ENCODE data around the gene ZNF768.
"Not testable (repeated sequence)": the region's sequence is repeated elsewhere in the genome, so short reads cannot be mapped to it uniquely, and the experiment has no call there.

Gene ZNF768

DNA sequence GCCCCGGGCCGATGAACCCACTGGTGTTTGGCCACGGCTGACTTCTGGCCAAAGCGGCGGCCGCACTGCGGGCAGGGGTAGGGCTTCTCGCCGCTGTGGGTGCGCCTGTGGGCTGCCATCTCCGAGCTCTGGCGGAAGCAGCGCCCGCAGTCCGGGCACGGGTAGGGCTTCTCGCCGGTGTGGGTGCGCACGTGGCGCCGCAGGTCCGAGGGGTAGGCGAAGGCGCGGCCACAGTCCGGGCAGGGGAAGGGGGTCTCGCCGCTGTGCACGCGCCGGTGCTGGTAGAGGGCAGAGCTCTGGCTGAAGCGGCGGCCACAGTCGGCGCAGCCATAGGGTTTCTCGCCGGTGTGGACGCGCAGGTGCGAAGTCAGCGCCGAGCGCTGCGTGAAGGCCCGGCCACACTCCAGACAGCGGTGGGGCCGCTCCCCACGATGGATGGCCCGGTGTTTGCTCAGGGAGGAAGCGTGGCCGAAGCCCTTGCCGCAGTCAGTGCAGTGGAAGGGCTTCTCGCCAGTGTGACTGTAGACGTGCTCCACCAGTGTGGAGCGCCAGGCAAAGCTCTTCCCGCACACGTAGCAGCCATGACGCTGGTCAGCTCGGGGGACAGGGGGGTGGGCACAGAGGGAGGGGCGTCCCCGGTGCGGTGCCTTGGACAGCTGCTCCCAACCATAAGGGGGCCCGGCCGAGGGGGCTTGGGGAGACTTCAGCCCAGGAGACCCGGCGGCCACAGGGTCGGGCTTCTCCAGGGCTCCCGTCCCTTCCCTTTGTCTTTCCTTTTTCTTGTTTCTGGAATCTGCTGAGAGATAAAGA is 29.2 kb upstream of the ZNF768 start:
- DNase-seq (ENCODE audit: low read depth in 3 of 3): no peak

DNA sequence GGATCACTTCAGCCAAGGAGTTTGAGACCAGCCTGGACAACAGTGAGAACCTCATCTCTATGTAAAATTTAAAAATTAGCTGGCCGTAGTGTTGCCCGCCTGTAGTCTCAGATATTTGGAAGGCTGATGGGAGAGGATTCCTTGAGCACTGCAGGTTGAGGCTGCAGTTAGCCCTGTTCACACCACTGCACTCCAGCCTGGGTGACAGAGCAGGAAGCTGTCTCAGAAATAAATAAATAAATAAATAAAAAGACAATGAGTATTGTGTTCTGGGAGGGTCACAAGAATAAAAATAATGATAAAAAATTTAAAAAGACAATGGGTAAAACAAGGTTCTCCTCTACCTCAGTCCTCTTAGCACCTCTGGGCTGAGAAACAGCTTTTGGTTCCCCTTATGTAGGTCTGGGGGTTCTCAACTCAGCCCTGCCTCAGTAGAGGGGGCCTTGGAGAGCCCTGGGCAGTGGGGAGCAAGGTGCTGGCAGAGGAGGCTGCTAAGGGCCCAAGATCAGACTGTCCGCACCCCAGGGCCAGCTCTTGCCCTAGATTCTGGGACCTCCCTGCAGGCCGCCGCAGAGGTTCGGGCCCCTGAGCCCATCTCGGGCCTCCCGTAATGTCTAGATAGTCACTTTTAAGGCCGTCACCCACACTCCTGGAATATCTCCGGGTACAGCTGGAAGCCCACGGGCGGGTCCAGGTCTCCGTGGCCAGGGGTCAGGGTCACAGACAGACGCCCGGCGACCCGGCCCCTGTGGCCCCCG is 28.4 kb upstream of the ZNF768 start:
- no peak for DNase-seq (ENCODE audit: low read depth in 3 of 3)

DNA sequence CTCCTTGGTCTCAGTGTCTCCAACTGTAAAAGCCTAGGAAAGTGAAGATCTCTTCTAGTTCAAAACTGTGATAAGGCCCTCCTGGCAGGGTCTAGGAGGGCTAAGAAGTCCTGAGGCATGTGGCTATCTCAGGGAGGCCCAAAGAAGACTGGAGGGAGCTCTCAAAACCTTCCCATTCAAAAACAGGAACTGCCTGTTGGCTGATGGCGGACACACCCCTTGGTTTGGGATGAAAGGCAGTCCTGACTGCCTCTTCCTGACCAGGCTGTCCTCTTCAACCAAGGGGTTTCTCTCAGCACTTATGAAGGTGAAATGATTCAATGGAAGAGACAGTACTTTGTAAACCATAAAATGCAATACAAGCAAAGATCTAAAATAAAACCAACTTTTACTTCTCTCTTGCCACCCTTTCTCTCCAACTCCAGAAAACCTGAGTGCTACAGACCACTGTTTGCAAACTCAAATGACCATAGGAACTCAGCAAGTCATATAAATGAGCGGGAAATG is 27.1 kb upstream of the ZNF768 start:
- no peak for DNase-seq (ENCODE audit: low read depth in 3 of 3)

DNA sequence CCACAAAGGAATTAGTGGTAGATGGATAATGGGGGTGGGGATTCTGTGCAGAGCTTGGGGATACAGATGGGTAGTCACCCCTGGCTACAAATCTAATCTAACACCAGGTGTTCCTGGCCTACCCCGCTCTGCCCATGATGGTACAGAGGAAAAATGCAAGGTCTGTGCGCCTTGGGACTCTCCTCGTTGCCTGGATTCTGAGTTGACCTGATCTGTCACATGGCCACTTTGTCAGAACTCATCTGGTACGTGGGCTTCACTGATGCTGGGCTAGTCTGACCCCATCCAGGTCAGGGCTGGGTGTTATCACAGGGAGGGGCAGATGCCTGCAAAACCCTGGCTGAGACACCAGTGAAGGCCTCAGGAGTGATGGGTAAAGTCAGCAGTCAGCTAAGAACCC is 26.6 kb upstream of the ZNF768 start:
- DNase-seq (ENCODE audit: low read depth in 3 of 3): no peak

DNA sequence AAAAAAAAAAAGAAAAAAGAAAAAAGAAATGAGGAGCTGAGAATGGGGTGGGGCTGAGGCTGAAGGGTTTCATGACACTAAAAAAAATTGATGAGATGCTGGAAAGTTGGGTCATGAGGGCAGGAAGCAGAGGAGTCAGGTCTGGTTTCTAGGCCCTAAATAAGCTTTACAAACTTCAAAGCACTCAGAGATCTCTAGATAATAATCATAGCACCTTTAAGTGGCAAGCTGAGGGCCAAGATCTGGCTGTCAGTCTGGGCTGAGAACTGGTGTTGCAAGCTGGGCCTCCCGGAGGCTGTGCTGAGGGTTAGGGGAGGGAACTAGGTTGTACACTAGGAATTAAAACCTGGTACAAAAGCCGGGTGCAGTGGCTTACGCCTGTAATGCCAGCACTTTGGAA is 25.4 kb upstream of the ZNF768 start:
- DNase-seq (ENCODE audit: low read depth in 3 of 3): peak in 1 of 3 donors; percentile 57

DNA sequence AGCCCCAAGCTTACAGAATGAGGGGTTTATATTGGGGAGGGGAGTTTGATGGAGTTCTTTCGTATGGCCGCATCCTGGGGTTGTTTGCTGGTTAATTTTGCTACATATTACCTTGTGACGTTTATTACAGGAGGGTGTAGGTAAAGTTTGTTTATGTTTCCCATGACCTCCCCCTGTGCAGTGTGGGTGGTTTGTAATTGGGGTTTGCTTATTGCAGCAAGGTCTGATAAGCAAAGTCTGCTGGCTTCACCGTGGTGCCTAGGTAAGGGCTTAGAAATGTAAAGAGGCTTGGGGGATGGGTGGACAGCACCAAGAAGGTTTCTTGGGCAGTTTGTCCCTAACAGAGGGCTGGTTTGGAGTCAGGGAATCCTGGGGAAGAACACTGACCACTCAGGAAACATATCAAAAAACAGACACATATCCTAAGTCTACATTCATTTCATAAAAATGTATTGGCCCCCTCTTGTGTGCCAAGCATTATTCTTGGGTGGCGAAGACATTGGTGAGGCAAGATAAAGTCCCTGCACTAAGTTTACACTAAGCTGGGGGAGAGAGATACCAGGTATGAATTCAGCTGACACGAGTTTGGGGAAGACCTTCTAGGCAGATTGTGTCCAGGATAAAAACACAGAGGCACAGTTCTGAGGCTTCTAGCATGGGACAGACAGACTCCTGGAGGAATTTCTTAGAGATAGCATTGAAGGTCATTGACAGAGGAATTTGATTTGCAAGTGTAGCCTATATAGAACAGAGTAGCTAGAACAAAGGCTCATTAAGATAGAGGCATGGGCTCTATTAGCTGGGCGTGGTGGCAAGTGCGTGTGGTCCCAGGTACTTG is 22.3 kb upstream of the ZNF768 start:
- no peak for DNase-seq (ENCODE audit: low read depth in 3 of 3)

DNA sequence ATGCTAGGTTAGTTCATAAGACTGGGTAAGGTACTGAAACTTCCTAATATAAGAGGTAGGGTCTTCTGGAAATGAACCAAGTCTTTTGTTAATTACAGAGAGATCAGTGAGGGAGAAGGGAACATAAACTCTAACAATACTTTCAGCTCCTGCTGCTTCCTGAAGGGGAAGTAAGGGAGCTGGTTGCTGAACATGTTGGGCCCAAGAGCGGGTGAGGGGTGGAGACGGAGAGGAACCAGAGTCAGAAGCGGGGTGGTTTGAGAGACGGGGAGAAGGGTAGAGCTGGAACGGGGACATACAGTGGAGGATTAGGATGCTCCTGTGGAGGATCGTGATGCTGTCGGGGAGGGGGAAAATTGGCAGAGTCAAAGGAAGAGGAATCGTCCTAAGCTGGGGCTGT is 19.7 kb upstream of the ZNF768 start:
- DNase-seq (ENCODE audit: low read depth in 3 of 3): no peak

DNA sequence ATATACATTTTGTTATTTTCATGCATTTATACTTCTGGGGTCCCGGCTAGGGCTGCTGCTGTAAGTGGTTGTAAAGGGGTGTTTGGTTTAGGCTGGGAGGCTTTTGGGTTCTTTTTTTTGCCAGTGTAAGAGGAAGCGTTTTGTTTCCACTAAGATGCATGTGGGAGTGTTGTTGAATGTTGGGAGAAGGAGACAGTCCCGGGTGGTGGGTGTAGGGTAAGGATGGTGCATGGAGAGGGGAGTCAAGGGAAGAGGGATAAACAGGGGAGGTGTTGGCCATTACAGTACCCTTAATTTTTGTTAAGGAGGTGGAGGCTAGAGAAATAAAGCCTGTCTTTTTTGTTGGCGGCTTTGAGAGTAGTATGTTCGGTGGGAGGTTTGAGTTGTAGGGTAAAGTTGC is 16.7 kb upstream of the ZNF768 start:
- DNase-seq (ENCODE audit: low read depth in 3 of 3): no peak

DNA sequence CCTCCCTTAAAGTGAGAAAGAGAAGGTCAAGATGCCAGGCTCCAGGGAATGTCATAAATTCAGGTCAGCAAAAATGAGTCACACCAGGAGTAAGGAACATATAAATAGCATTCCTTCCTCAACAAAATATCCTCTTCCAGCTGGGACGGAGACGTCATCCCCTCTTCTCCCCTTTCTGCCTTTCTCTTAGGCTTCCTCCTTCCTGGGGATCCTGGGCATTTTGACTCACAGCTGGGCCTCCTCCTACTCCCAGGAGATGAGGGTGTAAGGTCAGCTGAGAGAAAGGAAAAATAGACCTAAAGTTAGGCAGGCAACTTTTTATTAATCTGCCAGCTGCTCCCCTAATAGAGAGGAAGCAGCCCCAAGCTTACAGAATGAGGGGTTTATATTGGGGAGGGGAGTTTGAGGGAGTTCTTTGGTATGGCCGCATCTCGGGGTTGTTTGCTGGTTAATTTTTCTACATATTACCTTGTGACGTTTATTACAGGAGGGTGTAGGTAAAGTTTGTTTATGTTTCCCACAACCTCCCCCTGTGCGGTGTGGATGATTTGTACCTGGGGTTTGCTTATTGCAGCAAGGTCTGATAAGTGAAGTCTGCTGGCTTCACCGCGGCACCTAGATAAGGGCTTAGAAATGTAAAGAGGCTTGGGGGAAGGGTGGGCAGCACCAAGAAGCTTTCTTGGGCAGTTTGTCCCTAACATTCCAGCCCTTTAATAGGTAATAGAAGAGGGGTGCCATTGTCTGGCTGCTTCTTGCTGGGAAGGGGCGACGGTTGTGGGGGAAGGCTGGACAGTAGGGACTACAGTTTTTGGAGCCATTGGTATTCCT is 15.3 kb upstream of the ZNF768 start:
- no peak for DNase-seq (ENCODE audit: low read depth in 3 of 3)

DNA sequence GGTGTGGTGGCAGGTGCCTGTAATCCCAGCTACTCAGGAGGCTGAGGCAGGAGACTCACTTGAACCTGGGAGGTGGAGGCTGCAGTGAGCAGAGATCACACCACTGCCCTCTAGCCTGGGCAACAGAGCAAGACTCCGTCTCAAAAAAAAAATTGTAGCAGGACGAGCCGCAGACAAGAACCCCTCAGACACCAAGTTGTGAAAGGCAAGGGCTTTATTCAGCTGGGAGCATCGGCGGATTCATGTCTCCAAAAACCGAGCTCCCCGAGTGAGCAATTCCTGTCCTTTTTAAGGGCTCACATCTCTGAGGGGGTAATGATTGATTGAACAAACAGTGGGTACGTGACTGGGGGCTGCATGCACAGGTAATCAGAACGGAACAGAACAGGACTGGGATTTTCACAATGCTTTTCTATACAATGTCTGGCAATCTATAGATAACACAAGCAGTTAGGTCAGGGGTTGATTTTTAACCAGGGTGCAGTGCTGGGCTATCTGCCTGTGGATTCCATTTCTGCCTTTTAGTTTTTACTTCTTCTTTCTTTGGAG is 14.6 kb upstream of the ZNF768 start:
- not testable (repeated sequence) for DNase-seq (ENCODE audit: low read depth in 3 of 3)

DNA sequence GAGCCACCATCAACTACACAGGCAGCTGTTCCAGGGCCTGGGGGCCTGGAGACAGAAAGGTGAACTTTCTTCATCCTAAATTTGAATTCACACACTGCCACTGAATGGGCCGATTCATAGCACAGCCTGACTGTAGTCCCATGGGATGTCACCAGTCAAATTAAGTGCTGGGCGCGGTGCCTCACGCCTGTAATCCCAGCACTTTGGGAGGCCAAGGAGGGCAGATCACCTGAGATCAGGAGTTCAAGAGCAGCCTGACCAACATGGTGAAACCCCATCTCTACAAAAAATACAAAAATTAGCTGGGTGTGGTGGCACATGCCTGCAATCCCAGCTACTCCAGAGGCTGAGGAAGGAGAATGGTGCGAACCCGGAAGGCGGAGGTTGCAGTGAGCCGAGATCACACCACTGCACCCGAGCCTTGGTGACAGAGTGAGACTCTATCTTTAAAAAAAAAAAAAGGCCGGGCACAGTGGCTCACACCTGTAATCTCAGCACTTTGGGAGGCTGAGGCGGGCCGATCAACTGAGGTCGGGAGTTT is 13.7 kb upstream of the ZNF768 start:
- not testable (repeated sequence) for DNase-seq (ENCODE audit: low read depth in 3 of 3)

DNA sequence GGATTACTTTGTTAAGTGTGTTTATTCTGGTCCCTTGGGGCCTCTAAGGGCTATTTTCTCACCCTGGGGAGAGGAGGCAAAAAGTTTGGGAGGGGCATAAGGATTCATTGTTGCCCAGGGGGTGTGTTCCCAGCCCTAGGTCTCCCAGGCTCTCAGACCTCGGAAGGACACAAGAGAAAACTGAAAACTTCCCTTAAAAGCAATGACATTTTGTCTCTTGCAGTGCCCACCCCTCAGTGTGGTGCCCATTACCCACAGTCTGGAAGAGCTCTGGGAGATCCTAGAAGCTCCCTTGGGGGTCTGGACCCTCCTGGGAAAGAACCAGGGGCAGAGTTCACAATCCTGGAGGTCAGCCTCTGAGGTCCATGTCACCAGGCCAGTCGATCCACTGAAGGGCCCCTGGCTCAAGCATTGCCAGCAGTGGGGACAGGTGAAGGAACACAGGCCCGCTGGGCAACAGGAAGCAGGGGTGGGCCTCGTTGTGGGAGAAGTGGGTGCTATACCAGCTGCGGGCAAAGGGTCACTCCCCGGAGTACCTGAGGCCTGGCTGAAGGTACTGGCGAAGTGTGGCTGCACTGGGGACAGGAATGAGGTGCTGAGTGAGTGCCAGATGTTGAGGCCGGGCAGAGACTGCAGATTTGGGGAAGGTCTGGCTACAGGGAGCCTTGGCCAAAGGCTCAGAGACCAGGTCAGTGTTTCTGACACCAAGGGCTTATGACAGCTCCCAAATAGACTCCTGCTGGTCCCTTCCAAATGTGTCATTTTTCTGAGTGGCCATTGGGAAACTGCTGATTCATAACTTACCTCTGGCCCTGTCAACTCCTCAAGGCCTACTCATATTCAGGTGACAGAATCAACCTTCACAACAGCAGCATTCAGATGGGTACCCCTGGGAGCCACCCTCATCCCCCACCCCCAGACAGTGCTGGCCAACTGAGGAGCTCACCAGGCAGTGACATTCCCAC is 12.9 kb upstream of the ZNF768 start:
- DNase-seq (ENCODE audit: low read depth in 3 of 3): no peak

DNA sequence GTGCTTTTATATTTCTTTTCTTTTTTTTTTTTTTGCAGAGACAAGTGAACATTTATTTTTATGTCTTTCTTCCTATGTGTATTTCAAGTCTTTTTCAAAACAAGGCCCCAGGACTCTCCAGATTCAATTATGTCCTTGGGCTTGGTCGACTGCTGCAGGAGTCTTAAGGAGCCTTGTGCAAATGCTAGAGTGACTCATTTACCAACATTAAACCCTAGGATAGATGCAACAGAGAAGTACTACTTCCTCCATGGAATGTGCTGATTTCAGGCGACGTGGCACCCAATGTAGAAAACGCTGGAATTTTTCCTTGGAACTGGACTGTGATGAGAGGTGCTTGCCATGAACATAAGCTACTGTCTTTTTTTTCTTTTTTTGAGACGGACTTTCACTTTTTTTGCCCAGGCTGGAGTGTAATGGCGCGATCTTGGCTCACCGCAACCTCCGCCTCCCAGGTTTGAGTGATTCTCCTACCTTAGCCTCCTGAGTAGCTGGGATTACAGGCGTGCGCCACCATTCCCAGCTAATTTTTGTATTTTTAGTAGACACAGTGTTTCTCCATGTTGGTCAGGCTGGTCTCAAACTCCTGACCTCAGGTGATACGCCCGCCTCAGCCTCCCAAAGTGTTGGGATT is 10.1 kb upstream of the ZNF768 start:
- DNase-seq (ENCODE audit: low read depth in 3 of 3): not testable (repeated sequence)

DNA sequence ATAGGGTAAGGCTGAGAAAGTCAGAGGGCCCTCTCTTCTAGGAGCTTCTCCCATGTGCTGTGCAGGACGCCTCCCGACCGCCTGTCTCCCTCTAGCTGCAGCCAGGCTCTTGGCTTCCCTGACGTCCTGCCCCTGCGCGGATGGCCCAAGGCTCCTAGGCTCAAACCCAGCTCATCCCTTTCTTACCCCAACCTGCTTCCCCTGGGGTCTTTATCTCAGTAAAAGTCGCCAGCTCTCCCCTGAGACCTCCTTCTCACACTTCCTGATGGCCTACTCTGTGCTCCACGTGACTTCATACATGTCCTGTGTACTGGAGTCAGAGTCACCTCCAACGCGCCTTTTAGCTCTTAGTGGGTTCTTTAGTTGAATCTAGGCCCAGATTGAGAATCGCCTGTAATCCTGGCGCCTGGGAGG is 9.4 kb upstream of the ZNF768 start:
- DNase-seq (ENCODE audit: low read depth in 3 of 3): peak in 2 of 3 donors; percentile 60 to 64

DNA sequence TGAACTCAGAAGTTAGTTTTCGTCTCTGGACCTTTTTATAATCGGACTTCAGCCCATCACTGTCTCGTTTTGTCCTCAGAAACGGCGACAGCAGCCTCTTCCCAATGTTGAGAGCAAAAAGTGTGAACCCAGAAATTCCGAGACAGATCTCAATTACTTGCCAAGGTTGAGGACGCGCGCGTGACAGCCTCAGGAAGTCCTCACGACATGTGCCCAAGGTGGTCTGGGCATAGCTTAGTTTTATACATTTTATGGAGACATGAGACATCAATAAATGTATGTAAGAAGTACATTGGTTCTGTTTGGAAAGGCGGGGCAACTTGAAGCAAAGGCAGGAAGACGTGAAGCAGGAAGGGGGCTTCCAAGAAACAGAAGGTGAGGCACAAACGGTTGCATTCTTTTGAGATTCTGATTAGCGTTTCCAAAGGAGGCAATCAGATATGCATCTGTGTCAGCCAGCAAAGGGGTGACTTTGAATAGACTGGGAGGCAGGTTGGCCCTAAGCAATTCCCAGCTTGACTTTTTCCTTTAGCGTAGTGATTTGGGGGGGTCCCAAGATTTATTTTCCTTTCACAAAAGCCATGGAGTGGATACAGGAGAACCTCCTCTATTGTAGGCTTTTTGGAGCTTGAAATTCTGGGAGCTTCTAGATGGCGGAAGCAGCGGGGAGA is 8.9 kb upstream of the ZNF768 start:
- DNase-seq (ENCODE audit: low read depth in 3 of 3): no peak

DNA sequence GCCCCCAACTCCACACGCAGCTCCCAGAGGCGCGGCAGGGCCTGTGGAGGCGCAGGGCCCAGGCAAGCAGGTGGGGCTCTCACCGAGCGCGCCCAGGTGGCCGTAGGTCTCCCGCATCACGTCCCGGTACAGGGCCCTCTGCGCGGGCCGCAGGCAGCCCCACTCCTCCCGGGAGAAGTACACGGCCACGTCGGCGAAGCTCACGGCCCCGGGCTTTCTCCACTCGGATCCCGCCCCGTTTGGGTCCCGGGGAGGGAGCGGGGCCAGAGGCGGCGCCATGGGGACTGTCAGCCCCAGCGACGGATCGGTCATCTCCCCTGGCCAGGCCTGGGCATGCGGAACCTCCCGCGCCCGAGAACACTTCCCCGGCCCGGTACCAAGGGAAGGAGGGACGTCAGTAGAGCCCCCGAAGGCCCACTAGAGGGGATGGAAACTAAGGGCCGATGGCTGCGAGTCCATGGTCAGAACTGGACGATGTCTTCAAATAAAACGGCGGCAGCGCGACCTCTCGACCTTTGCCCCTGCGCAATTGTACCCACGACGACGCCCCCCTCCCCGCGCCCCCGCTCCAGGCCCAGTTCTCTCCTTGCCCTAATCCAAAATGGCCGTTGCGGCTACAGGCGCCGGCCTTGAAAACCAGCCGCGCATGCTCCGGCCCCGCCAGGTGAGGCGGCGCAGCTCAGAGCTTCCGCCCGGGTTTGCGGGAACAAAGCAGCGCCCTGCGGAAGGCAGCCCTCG is 8.2 kb upstream of the ZNF768 start, which contains the start of gene ZNF747:
ZNF747 (minus strand) TSS at position 491 of the 738 bp plus-strand sequence; CDS start at position 312, 179 bp downstream.
- DNase-seq (ENCODE audit: low read depth in 3 of 3): peak; percentile 82 to 88 (median 82)

DNA sequence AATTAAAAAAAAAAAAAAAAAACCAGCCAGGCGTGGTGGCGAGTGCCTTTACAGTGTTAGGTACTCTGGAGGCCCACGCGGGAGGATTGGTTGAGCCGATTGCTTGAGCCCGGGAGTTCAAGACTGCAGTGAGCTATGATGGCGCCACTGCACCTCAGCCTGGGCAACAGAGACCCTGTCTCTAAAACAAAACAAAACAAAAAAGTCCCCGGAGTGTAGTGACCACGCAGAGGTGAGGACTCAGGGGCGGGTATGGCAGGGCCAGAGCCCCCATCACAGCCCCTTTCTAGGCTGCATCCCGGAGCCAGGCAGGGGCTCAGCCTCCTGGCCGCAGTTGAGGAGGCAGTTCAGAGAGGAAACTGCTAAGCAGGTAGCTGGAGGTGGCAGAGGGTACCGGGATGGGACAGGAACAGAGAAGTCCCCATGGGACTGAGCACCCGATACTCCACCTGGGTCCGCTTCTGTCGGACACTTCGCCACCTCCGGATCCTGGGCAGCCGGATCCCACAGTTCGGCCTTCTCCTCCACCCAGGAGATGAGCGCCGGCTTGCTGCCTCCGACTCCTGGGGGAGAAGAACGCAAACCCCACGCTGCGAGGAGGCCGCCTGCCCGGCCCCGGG is 7.5 kb upstream of the ZNF768 start:
- no peak for DNase-seq (ENCODE audit: low read depth in 3 of 3)
